ENCODE measurements around the gene SRXN1.

GRCh38 chr20:669573-669972, 16.6 kb upstream of the SRXN1 start:
- TF ChIP-seq ELF4 (IDR thresholded peaks at IDR 0.05): no peak
- no peak for TF ChIP-seq SUZ12 (IDR thresholded peaks at IDR 0.05)
- no peak for TF ChIP-seq FOXM1 (IDR thresholded peaks at IDR 0.05; ENCODE audit: borderline replicate concordance)
- TF ChIP-seq TARDBP (IDR thresholded peaks at IDR 0.05): no peak
- TF ChIP-seq FOXK2 (IDR thresholded peaks at IDR 0.05): no peak
- no peak for TF ChIP-seq CTBP1 (IDR thresholded peaks at IDR 0.05; ENCODE audit: borderline replicate concordance)
- no peak for TF ChIP-seq SP1 (IDR thresholded peaks at IDR 0.05)
- no peak for TF ChIP-seq PKNOX1 (IDR thresholded peaks at IDR 0.05)
- TF ChIP-seq L3MBTL2 (conservative IDR thresholded peaks at IDR 0.05): no peak

All from HEK293T (cell line).